CD14-positive monocyte (primary cell): Measurements from ENCODE around the gene PDE11A. TPM values are rescaled to one million over a fixed set of nuclear protein-coding genes. Genes with fewer than 3 reads are reported as not detected.

ENCODE experiments used
- DNase-seq, 3 donors: peaks; one replicate each; pipeline ENCODE4 v3.0.0-alpha.2; 2011 to 2022
- H2AFZ ChIP-seq: 2 replicates; pipeline ENCODE4 v1.6.0; 2012; ENCODE audit warnings: mild to moderate bottlenecking, low read depth, low read length, inconsistent platforms; ENCODE audit not compliant: insufficient read depth, poor library complexity, severe bottlenecking
- H3K27ac ChIP-seq, 2 donors: 1 replicate in 1 of 2; 2 replicates in 1 of 2; pipeline ENCODE4 v1.5.1; 2012 to 2013; ENCODE audit warnings: low read length in 2 of 2, control low read depth in 1 of 2, inconsistent platforms in 1 of 2, low read depth in 1 of 2, mild to moderate bottlenecking in 1 of 2
- H3K27me3 ChIP-seq, 2 donors: one replicate each; pipeline versions ENCODE4 v1.6.0 to v1.6.1; 2011 to 2013; ENCODE audit warnings: low read length in 2 of 2; ENCODE audit not compliant: control insufficient read depth in 2 of 2, insufficient read depth in 2 of 2
- H3K36me3 ChIP-seq, 2 donors: replicated peaks in 1 of 2; 1 replicate in 1 of 2; 2 replicates in 1 of 2; pipeline versions ENCODE4 v1.5.1 to v1.6.1; 2012 to 2013; ENCODE audit warnings: low read length in 2 of 2, control low read depth in 1 of 2, inconsistent platforms in 1 of 2, mild to moderate bottlenecking in 1 of 2; ENCODE audit not compliant: insufficient read depth in 2 of 2, control insufficient read depth in 1 of 2
- H3K4me1 ChIP-seq, 2 donors: 1 replicate in 1 of 2; 2 replicates in 1 of 2; pipeline versions ENCODE4 v1.5.1 to v1.6.1; 2012 to 2013; ENCODE audit warnings: low read length in 2 of 2, control low read depth in 1 of 2, inconsistent platforms in 1 of 2, mild to moderate bottlenecking in 1 of 2, moderate library complexity in 1 of 2; ENCODE audit not compliant: insufficient read depth in 2 of 2, control insufficient read depth in 1 of 2
- H3K4me2 ChIP-seq: replicated peaks from 2 replicates; pipeline ENCODE3; 2012; ENCODE audit warnings: low read length, moderate library complexity, mild to moderate bottlenecking; ENCODE audit not compliant: poor library complexity, severe bottlenecking; ENCODE audit errors: extremely low read depth
- H3K4me3 ChIP-seq, 3 experiments: fragments of 200-600 bp in 1 of 3; sonication (generic) in 1 of 3; replicated peaks in 1 of 3; 1 replicate in 2 of 3; 2 replicates in 1 of 3; pipeline ENCODE4 v1.5.1; 2011 to 2013; ENCODE audit warnings: low read length in 3 of 3, mild to moderate bottlenecking in 3 of 3, control low read depth in 2 of 3, low read depth in 2 of 3, inconsistent platforms in 1 of 3, moderate library complexity in 1 of 3
- H3K79me2 ChIP-seq: 2 replicates; pipeline ENCODE4 v1.6.0; 2012; ENCODE audit warnings: mild to moderate bottlenecking, control low read depth, inconsistent platforms, low read length, moderate library complexity; ENCODE audit not compliant: insufficient read depth
- H3K9ac ChIP-seq: 2 replicates; pipeline ENCODE4 v1.6.0; 2017; ENCODE audit warnings: low read length, mild to moderate bottlenecking; ENCODE audit not compliant: insufficient read depth, poor library complexity, severe bottlenecking
- H3K9me3 ChIP-seq, 2 donors: replicated peaks in 1 of 2; 1 replicate in 1 of 2; 2 replicates in 1 of 2; pipeline versions ENCODE4 v1.5.1 to v1.6.1; 2012 to 2013; ENCODE audit warnings: low read length in 2 of 2, control low read depth in 1 of 2; ENCODE audit not compliant: control insufficient read depth in 1 of 2, insufficient read depth in 1 of 2
- H4K20me1 ChIP-seq: 2 replicates; pipeline ENCODE4 v1.6.0; 2012; ENCODE audit warnings: mild to moderate bottlenecking, low read length, control low read depth, moderate library complexity; ENCODE audit not compliant: insufficient read depth
- H3K27ac Mint-ChIP-seq, 7 donors: one replicate each; pipeline ENCODE4 v1.8.0; 2020; ENCODE audit warnings: mild to moderate bottlenecking in 7 of 7, mixed read lengths in 7 of 7, moderate library complexity in 6 of 7, inconsistent platforms in 2 of 7
- H3K27me3 Mint-ChIP-seq, 3 donors: one replicate each; pipeline ENCODE4 v1.8.0; 2021 to 2022; ENCODE audit warnings: low read depth in 3 of 3, mild to moderate bottlenecking in 3 of 3, mixed read lengths in 3 of 3, moderate library complexity in 3 of 3, inconsistent platforms in 1 of 3
- H3K36me3 Mint-ChIP-seq, 2 donors: one replicate each; pipeline ENCODE4 v1.8.0; 2020; ENCODE audit warnings: mixed read lengths in 2 of 2, inconsistent platforms in 1 of 2, mild to moderate bottlenecking in 1 of 2
- H3K4me1 Mint-ChIP-seq: one replicate; pipeline ENCODE4 v1.8.0; 2020; ENCODE audit warnings: mild to moderate bottlenecking, mixed read lengths
- H3K4me3 Mint-ChIP-seq, 2 donors: one replicate each; pipeline ENCODE4 v1.8.0; 2020; ENCODE audit warnings: mild to moderate bottlenecking in 2 of 2, mixed read lengths in 2 of 2, moderate library complexity in 1 of 2
- H3K9me3 Mint-ChIP-seq, 7 donors: one replicate each; pipeline ENCODE4 v1.8.0; 2020 to 2022; ENCODE audit warnings: mixed read lengths in 7 of 7, mild to moderate bottlenecking in 6 of 7, moderate library complexity in 6 of 7, inconsistent platforms in 2 of 7
- CTCF ChIP-seq: fragments of 200-600 bp; IDR thresholded peaks from one replicate; pipeline ENCODE4 v1.8.0; 2022; ENCODE audit warnings: antibody characterized with exemption, mild to moderate bottlenecking
- WGBS: methylation state at CpG from one replicate; pipeline ENCODE4 v1.1.5; 2013; ENCODE audit warnings: missing lambda C conversion rate; ENCODE audit not compliant: insufficient coverage; 5-methylcytosine and 5-hydroxymethylcytosine counted together
- intact Hi-C, 2 donors: fragments of 100-400 bp; cut with micrococcal nuclease; formaldehyde crosslinking; loops; one replicate each; pipeline versions ENCODE4 v1.15.0 to v1.15.1; 2023
- polyA plus RNA-seq, 3 donors: library from polyadenylated mRNA; depleted of rRNA in 1 of 3; unstranded in 2 of 3; stranded (reverse) in 1 of 3; fragments of 300-500 nt in 2 of 3; fragments of >200 nt in 1 of 3; fragmentation: Illumina TruSeq in 2 of 3; gene quantifications; 1 replicate in 2 of 3; 2 replicates in 1 of 3; pipeline ENCODE4 v1.2.3, GENCODE V29; 2012 to 2021

Gene PDE11A
- polyA plus RNA-seq, 3 donors = not detected

- Histone ChIP-seq H3K79me2 (no peaks in the 10 kb centered on the region), H3K4me1 (peaks cover 14 to 17% of the 10 kb centered on the region in 2 donors), H3K27me3 (peaks cover 7 to 16% of the 10 kb centered on the region in 2 donors), H4K20me1 (no peaks in the 10 kb centered on the region), H3K9ac (no peak overlapping the region), H3K9me3 (no peaks in the 10 kb centered on the region), H3K4me2 (no peak overlapping the region), H3K27ac (no peak overlapping the region), H3K36me3 (no peaks in the 10 kb centered on the region), H2AFZ (no peak overlapping the region), H3K4me3 (no peak overlapping the region)
- Mint-ChIP-seq H3K27me3 (peaks cover 15 to 21% (median 21%) of the 10 kb centered on the region in 3 donors), H3K9me3 (peaks cover 0 to 5% (median 2%) of the 10 kb centered on the region in 7 donors), H3K4me1 (peaks cover 27% of the 10 kb centered on the region), H3K27ac (no peak overlapping the region), H3K4me3 (no peak overlapping the region), H3K36me3 (no peaks in the 10 kb centered on the region)
- DNase-seq = no peak
- TF ChIP-seq CTCF = no peak
- intact Hi-C loops = no loop called here
These were observed 3.6 kb upstream of the PDE11A start for GRCh38 chr2:178076130-178076529.

- Mint-ChIP-seq H3K27ac (no peak overlapping the region), H3K4me1 (peaks cover 27% of the 10 kb centered on the region), H3K9me3 (peaks cover 0 to 5% (median 2%) of the 10 kb centered on the region in 7 donors), H3K27me3 (peaks cover 16 to 27% (median 24%) of the 10 kb centered on the region in 3 donors), H3K4me3 (no peak overlapping the region), H3K36me3 (no peaks in the 10 kb centered on the region)
- TF ChIP-seq CTCF = no peak
- Histone ChIP-seq H2AFZ (no peak overlapping the region), H3K9me3 (no peaks in the 10 kb centered on the region), H3K36me3 (no peaks in the 10 kb centered on the region), H3K27me3 (peaks cover 7 to 18% of the 10 kb centered on the region in 2 donors), H3K79me2 (no peaks in the 10 kb centered on the region), H3K4me2 (no peak overlapping the region), H3K4me1 (peaks cover 14 to 17% of the 10 kb centered on the region in 2 donors), H3K4me3 (no peak overlapping the region), H3K9ac (no peak overlapping the region), H3K27ac (no peak overlapping the region), H4K20me1 (no peaks in the 10 kb centered on the region)
- 100% methylated on average over 1 of the region's 1 CpG for WGBS
- intact Hi-C loops = no loop called here
- no peak for DNase-seq
These were observed 2.4 kb upstream of the PDE11A start for GRCh38 chr2:178075006-178075326.
